ENCODE measurements around the gene ZNF730.

DNA sequence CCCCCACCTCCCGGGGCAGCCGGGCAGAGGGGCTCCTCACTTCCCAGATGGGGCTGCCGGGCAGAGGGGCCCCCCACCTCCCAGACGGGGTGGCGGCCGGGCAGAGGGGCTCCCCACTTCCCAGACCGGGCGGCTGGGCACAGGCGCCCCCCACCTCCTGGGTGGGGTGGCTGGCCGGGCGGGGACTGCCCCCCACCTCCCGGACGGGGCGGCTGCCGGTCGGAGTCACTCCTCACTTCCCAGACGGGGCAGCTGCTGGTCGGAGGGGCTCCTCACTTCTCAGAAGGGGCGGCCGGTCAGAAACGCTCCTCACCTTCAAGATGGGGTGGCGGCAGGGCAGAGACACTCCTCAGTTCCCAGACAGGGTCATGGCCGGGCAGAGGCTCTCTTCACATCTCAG, 43.9 kb downstream of the ZNF730 start:
- TF ChIP-seq, protein P1, sequence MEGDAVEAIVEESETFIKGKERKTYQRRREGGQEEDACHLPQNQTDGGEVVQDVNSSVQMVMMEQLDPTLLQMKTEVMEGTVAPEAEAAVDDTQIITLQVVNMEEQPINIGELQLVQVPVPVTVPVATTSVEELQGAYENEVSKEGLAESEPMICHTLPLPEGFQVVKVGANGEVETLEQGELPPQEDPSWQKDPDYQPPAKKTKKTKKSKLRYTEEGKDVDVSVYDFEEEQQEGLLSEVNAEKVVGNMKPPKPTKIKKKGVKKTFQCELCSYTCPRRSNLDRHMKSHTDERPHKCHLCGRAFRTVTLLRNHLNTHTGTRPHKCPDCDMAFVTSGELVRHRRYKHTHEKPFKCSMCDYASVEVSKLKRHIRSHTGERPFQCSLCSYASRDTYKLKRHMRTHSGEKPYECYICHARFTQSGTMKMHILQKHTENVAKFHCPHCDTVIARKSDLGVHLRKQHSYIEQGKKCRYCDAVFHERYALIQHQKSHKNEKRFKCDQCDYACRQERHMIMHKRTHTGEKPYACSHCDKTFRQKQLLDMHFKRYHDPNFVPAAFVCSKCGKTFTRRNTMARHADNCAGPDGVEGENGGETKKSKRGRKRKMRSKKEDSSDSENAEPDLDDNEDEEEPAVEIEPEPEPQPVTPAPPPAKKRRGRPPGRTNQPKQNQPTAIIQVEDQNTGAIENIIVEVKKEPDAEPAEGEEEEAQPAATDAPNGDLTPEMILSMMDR (IDR thresholded peaks at IDR 0.05), result no peak
- no peak for TF ChIP-seq POLR2A (IDR thresholded peaks at IDR 0.05)

Data from lower leg skin (tissue), 3 donors.